ENCODE measurements around the gene PCDH7. TPM values are rescaled to one million over a fixed set of nuclear protein-coding genes. Genes with fewer than 3 reads are reported as not detected.

PCDH7 gene
- total and polyA plus RNA-seq, 2 of the 4 experiments (the other 2 are of a cell fraction): 26.5 to 44.1 TPM

GRCh38 chr4:30756553-30756952, 36.4 kb downstream of the PCDH7 start:
- ChIA-PET POLR2A (ENCODE audit: unreplicated experiment) (no interaction called here), CTCF (no interaction called here)
- H3K4ac ChIP-seq (ENCODE audit: low read depth, low read length): peak overlapping the region; percentile 73
- no TSS peak for BruUV-seq (replicated peaks)
- H3K9ac ChIP-seq (ENCODE audit: low read depth, low read length): no peak overlapping the region
- H3K9me1 ChIP-seq (ENCODE audit: insufficient read depth, low read length): no peaks in the 10 kb centered on the region; the same call in none of the 2 replicates
- TF ChIP-seq SMC3 (IDR thresholded peaks at IDR 0.05; ENCODE audit: low read depth, low read length): no peak
- no peak for TF ChIP-seq CTCF (conservative IDR thresholded peaks at IDR 0.05; ENCODE audit: low read depth, low read length)
- no peak for TF ChIP-seq POLR2A (IDR thresholded peaks at IDR 0.05; ENCODE audit: low read depth, low read length)
- no peak for TF ChIP-seq NFE2L2 (IDR thresholded peaks at IDR 0.05; ENCODE audit: low read depth, low read length)
- no peak for TF ChIP-seq ELK1 (IDR thresholded peaks at IDR 0.05; ENCODE audit: borderline replicate concordance, low read depth, low read length)
- TF ChIP-seq RAD21 (IDR thresholded peaks at IDR 0.05; ENCODE audit: low read length): no peak
- TF ChIP-seq CEBPB (IDR thresholded peaks at IDR 0.05; ENCODE audit: low read depth, low read length): no peak
- no peak for TF ChIP-seq USF2 (IDR thresholded peaks at IDR 0.05; ENCODE audit: low read depth, low read length)
- TF ChIP-seq BHLHE40 (IDR thresholded peaks at IDR 0.05; ENCODE audit: low read depth, low read length): no peak
- no peak for TF ChIP-seq MAZ (IDR thresholded peaks at IDR 0.05; ENCODE audit: borderline replicate concordance, low read depth, low read length)
- TF ChIP-seq RCOR1 (IDR thresholded peaks at IDR 0.05; ENCODE audit: insufficient replicate concordance, low read length): no peak
- TF ChIP-seq MAFK (IDR thresholded peaks at IDR 0.05; ENCODE audit: low read depth, low read length): no peak
- no peak for TF ChIP-seq CHD1 (IDR thresholded peaks at IDR 0.05; ENCODE audit: low read depth, low read length)
- TF ChIP-seq MXI1 (IDR thresholded peaks at IDR 0.05; ENCODE audit: borderline replicate concordance, low read depth, low read length): no peak
- no peak for TF ChIP-seq RFX5 (IDR thresholded peaks at IDR 0.05; ENCODE audit: low read depth, low read length)
- no peak for TF ChIP-seq FOS (IDR thresholded peaks at IDR 0.05; ENCODE audit: low read depth, low read length)
- peak overlapping the region; percentile 92 for H2BK120ac ChIP-seq (ENCODE audit: low read depth, low read length)
- H2AFZ ChIP-seq (replicated peaks; ENCODE audit: low read length, poor library complexity): no peak overlapping the region
- no peaks in the 10 kb centered on the region for H3K36me3 ChIP-seq (ENCODE audit: control insufficient read depth, insufficient read depth, low read length)
- peak overlapping the region; percentile 83 for H2BK5ac ChIP-seq (ENCODE audit: low read depth, low read length, poor library complexity, severe bottlenecking)
- H3K27ac ChIP-seq (ENCODE audit: insufficient read depth, low read length): peak overlapping the region; percentile 47
- peak overlapping the region; percentile 66 for H3K23ac ChIP-seq (ENCODE audit: low read depth, low read length)
- H3K79me1 ChIP-seq (ENCODE audit: low read depth in 1 of 2, low read length in 2 of 2): peaks cover 8 to 13% of the 10 kb centered on the region in 2 experiments; a peak in 2 of 4 replicates
- H2BK15ac ChIP-seq (ENCODE audit: low read depth, low read length): peak overlapping the region; percentile 84; the same call in 2 of the 3 replicates
- H3K27me3 ChIP-seq (ENCODE audit: control insufficient read depth, insufficient read depth, low read length): no peaks in the 10 kb centered on the region
- peak overlapping the region; percentile 58 for H3K14ac ChIP-seq (replicated peaks; ENCODE audit: low read depth, low read length)
- peak overlapping the region; percentile 77 for H2BK20ac ChIP-seq (ENCODE audit: low read depth, low read length)
- H3K18ac ChIP-seq (ENCODE audit: low read depth, low read length): peak overlapping the region; percentile 90; the same call in 1 of the 2 replicates
- H4K20me1 ChIP-seq (ENCODE audit: insufficient read depth, low read length): no peaks in the 10 kb centered on the region
- ATAC-seq (ENCODE audit: low read depth): no peak
- H3K4me2 ChIP-seq (ENCODE audit: low read depth, low read length): no peak overlapping the region; the same call in 1 of the 2 replicates
- dilution Hi-C loops (cut with HindIII; ENCODE audit: low sequenced_read_pairs, unreplicated experiment) (no loop called here), intact Hi-C loops (cut with micrococcal nuclease) (loop anchor here (5.0 kb wide), 1 partner anchor 34 kb away; the partner anchor contains the start of gene PCDH7), in situ Hi-C loops (cut with MboI; ENCODE audit: low sequenced_read_pairs) (no loop called here)
- H3K9me3 ChIP-seq (ENCODE audit: control insufficient read depth, insufficient read depth, low read length): no peaks in the 10 kb centered on the region
- DNase-seq: no peak
- peak overlapping the region; percentile 79 to 90 for H4K8ac ChIP-seq (ENCODE audit: low read depth in 2 of 2, low read length in 2 of 2)
- H3K4me3 ChIP-seq (ENCODE audit: insufficient read depth, low read depth, low read length): no peak overlapping the region
- peak overlapping the region; percentile 72 for H4K91ac ChIP-seq (ENCODE audit: insufficient read depth, low read depth, low read length)
- peak overlapping the region; percentile 92 for H4K5ac ChIP-seq (ENCODE audit: low read depth, low read length)
- H2AK9ac ChIP-seq (replicated peaks; ENCODE audit: low read depth, low read length, poor library complexity): no peak overlapping the region
- 100% methylated on average over 1 of the region's 3 CpGs; no CpG with 5 or more reads in 1 of the 2 experiments for whole genome bisulfite sequencing, 2 experiments (ENCODE audit: extremely low coverage in 2 of 2, insufficient read length in 1 of 2)
- peaks cover 21% of the 10 kb centered on the region for H3K4me1 ChIP-seq (ENCODE audit: control insufficient read depth, insufficient read depth, low read length)
- peak overlapping the region; percentile 74 for H2AK5ac ChIP-seq (ENCODE audit: low read depth, low read length)
- H3K56ac ChIP-seq (ENCODE audit: extremely low read depth, insufficient read depth, low read length): no peak overlapping the region; the same call in 1 of the 2 replicates

Measured in IMR-90 (cell line).